Measurements from ENCODE around the gene ARMC8.

Gene ARMC8

GRCh38 chr3:138200424-138200823 lies 13.3 kb downstream of the ARMC8 start:
- no peak for DNase-seq (ENCODE audit: low read depth)

GRCh38 chr3:138202945-138203701 lies 16.0 kb downstream of the ARMC8 start:
- DNase-seq (ENCODE audit: low read depth), result no peak

GRCh38 chr3:138203938-138204337 lies 16.8 kb downstream of the ARMC8 start:
- DNase-seq (ENCODE audit: low read depth), result no peak

- DNase-seq (ENCODE audit: low read depth), result no peak
Observed at GRCh38 chr3:138205527-138205926, 18.4 kb downstream of the ARMC8 start.

GRCh38 chr3:138206196-138206595 lies 19.1 kb downstream of the ARMC8 start:
- no peak for DNase-seq (ENCODE audit: low read depth)

- no peak for DNase-seq (ENCODE audit: low read depth)
Observed at GRCh38 chr3:138210528-138210927, 23.4 kb downstream of the ARMC8 start.

- DNase-seq (ENCODE audit: low read depth), result no peak
Observed at GRCh38 chr3:138213398-138214085, 26.4 kb downstream of the ARMC8 start.

- DNase-seq (ENCODE audit: low read depth), result no peak
Observed at GRCh38 chr3:138219255-138219654, 32.2 kb downstream of the ARMC8 start.

GRCh38 chr3:138220242-138220641 lies 33.1 kb downstream of the ARMC8 start:
- no peak for DNase-seq (ENCODE audit: low read depth)

- DNase-seq (ENCODE audit: low read depth), result no peak
Observed at GRCh38 chr3:138220788-138221187, 33.7 kb downstream of the ARMC8 start.

GRCh38 chr3:138222131-138222941 lies 35.2 kb downstream of the ARMC8 start:
- no peak for DNase-seq (ENCODE audit: low read depth)

- no peak for DNase-seq (ENCODE audit: low read depth)
Observed at GRCh38 chr3:138222942-138223287, 35.8 kb downstream of the ARMC8 start.

GRCh38 chr3:138227650-138228049 lies 40.5 kb downstream of the ARMC8 start:
- no peak for DNase-seq (ENCODE audit: low read depth)

GRCh38 chr3:138230525-138230924 lies 43.4 kb downstream of the ARMC8 start:
- no peak for DNase-seq (ENCODE audit: low read depth)

- no peak for DNase-seq (ENCODE audit: low read depth)
Observed at GRCh38 chr3:138232705-138233364, 45.7 kb downstream of the ARMC8 start.

- no peak for DNase-seq (ENCODE audit: low read depth)
Observed at GRCh38 chr3:138234401-138235179, 47.5 kb downstream of the ARMC8 start.

GRCh38 chr3:138238711-138239110 lies 51.6 kb downstream of the ARMC8 start:
- DNase-seq (ENCODE audit: low read depth), result no peak

- no peak for DNase-seq (ENCODE audit: low read depth)
Observed at GRCh38 chr3:138241061-138241460, 54.0 kb downstream of the ARMC8 start.

- DNase-seq (ENCODE audit: low read depth), result no peak
Observed at GRCh38 chr3:138241676-138242075, 54.6 kb downstream of the ARMC8 start.

- DNase-seq (ENCODE audit: low read depth), result no peak
Observed at GRCh38 chr3:138242466-138242865, 55.4 kb downstream of the ARMC8 start.

- DNase-seq (ENCODE audit: low read depth), result no peak
Observed at GRCh38 chr3:138245026-138245425, 57.9 kb downstream of the ARMC8 start.

GRCh38 chr3:138249636-138250035 lies 62.5 kb downstream of the ARMC8 start:
- DNase-seq (ENCODE audit: low read depth), result no peak

Data from stimulated activated CD4-positive, alpha-beta T cell treated with anti-CD3 and anti-CD28 coated beads, Interleukin-2, amount 100 ng/mL, for 4 hours (primary cell).